Breast epithelium (tissue), 4 donors: Measurements from ENCODE around the gene VPS11. TPM values are rescaled to one million over a fixed set of nuclear protein-coding genes. Genes with fewer than 3 reads are reported as not detected.
A peak's percentile ranks its signal among the peaks of the same experiment; 100 is the strongest.

Experiments used
- DNase-seq, 2 donors: peaks; one replicate each; pipeline ENCODE4 v3.0.0-alpha.2; 2019; ENCODE audit warnings: low spot score in 2 of 2
- H3K27ac ChIP-seq, 2 donors: fragments of 200-600 bp; sonication (generic) in 1 of 2; one replicate each; pipeline ENCODE4 v1.5.1; 2016 to 2019; ENCODE audit warnings: mild to moderate bottlenecking in 1 of 2
- H3K27me3 ChIP-seq, 2 donors: fragments of 200-600 bp; sonication (generic) in 1 of 2; one replicate each; pipeline versions ENCODE4 v1.5.1 to v1.6.0; 2017 to 2019; ENCODE audit warnings: control low read depth in 1 of 2, mild to moderate bottlenecking in 1 of 2
- H3K36me3 ChIP-seq: fragments of 200-600 bp; one replicate; pipeline ENCODE4 v1.5.1; 2019
- H3K4me1 ChIP-seq, 2 donors: fragments of 200-600 bp; sonication (generic); one replicate each; pipeline ENCODE4 v1.5.1; 2016 to 2019; ENCODE audit warnings: control low read depth in 1 of 2
- H3K4me3 ChIP-seq, 3 donors: fragments of 200-600 bp; sonication (generic); 1 replicate in 2 of 3; 2 replicates in 1 of 3; pipeline ENCODE4 v1.5.1; 2016 to 2019; ENCODE audit warnings: mild to moderate bottlenecking in 3 of 3, moderate library complexity in 2 of 3
- H3K9me3 ChIP-seq, 2 donors: fragments of 200-600 bp; sonication (generic) in 1 of 2; one replicate each; pipeline ENCODE4 v1.5.1; 2016 to 2019; ENCODE audit warnings: control low read depth in 1 of 2
- POLR2A ChIP-seq: fragments of 450-650 bp; IDR thresholded peaks from one replicate; pipeline ENCODE4 v1.6.1; 2016; ENCODE audit warnings: antibody characterized with exemption, mild to moderate bottlenecking, moderate library complexity
- POLR2AphosphoS5 ChIP-seq, 3 donors: sonication (generic); formaldehyde crosslinking; IDR thresholded peaks; one replicate each; pipeline ENCODE4 v1.6.1; 2017; ENCODE audit warnings: antibody characterized with exemption in 3 of 3
- intact Hi-C: fragments of 100-400 bp; cut with DNase I; formaldehyde crosslinking; loops from one replicate; pipeline ENCODE4 v1.15.1; 2023; ENCODE audit warnings: low total_unique reads
- total RNA-seq, 3 donors: library from RNA; depleted of rRNA; stranded (reverse); fragments of >200 nt; gene quantifications; one replicate each; pipeline ENCODE4 v1.1.0, GENCODE V29; 2016
- TF ChIP-seq, protein P1 (sequence below), 3 donors: fragments of 450-650 bp; IDR thresholded peaks; one replicate each; pipeline ENCODE4 v1.5.1; 2016 to 2017; ENCODE audit warnings: antibody characterized with exemption in 3 of 3, mild to moderate bottlenecking in 3 of 3, moderate library complexity in 3 of 3

The VPS11 gene
- total RNA-seq, 3 donors from 2014 or later = 38.0 to 53.9 (median 46.6) TPM

GRCh38 chr11:119111361-119111925 lies 43.8 kb downstream of the VPS11 start:
- intact Hi-C loops = no loop called here
- Histone ChIP-seq H3K9me3 (no peaks in the 10 kb centered on the region), H3K4me1 (peaks cover 0 to 4% of the 10 kb centered on the region in 2 donors), H3K27me3 (no peaks in the 10 kb centered on the region), H3K36me3 (peaks cover 4% of the 10 kb centered on the region), H3K4me3 (no peak overlapping the region), H3K27ac (no peak overlapping the region)
- TF ChIP-seq, protein P1, sequence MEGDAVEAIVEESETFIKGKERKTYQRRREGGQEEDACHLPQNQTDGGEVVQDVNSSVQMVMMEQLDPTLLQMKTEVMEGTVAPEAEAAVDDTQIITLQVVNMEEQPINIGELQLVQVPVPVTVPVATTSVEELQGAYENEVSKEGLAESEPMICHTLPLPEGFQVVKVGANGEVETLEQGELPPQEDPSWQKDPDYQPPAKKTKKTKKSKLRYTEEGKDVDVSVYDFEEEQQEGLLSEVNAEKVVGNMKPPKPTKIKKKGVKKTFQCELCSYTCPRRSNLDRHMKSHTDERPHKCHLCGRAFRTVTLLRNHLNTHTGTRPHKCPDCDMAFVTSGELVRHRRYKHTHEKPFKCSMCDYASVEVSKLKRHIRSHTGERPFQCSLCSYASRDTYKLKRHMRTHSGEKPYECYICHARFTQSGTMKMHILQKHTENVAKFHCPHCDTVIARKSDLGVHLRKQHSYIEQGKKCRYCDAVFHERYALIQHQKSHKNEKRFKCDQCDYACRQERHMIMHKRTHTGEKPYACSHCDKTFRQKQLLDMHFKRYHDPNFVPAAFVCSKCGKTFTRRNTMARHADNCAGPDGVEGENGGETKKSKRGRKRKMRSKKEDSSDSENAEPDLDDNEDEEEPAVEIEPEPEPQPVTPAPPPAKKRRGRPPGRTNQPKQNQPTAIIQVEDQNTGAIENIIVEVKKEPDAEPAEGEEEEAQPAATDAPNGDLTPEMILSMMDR (IDR thresholded peaks at IDR 0.05) = no peak
- TF ChIP-seq POLR2AphosphoS5 (IDR thresholded peaks at IDR 0.05) (no peak), POLR2A (no peak)
- no peak for DNase-seq

- Histone ChIP-seq H3K36me3 (peaks cover 4% of the 10 kb centered on the region), H3K9me3 (no peaks in the 10 kb centered on the region), H3K27ac (no peak overlapping the region), H3K4me1 (peaks cover 0 to 4% of the 10 kb centered on the region in 2 donors), H3K4me3 (no peak overlapping the region), H3K27me3 (no peaks in the 10 kb centered on the region)
- DNase-seq = no peak
- no peak for TF ChIP-seq POLR2AphosphoS5 (IDR thresholded peaks at IDR 0.05)
- TF ChIP-seq, protein P1 (IDR thresholded peaks at IDR 0.05) = no peak
- intact Hi-C loops = no loop called here
These were observed 44.8 kb downstream of the VPS11 start for GRCh38 chr11:119112314-119113020.

DNA sequence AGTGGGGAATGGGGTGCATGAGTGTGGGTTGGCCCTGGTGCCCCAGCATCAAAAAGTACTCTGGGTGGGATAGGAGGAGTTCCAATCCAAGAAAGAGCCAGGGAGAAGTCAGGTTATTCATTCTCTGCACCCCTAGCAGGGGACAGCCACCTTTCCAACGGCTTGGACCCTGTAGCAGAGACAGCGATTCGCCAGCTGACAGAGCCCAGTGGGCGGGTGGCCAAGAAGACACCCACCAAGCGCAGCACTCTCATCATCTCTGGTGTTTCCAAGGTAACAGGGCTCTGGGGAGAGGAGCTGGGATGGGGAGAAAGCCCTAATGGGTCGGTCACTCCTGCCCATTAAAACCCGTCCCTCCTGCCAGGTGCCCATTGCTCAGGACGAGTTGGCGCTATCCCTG lies 46.1 kb downstream of the VPS11 start:
- Histone ChIP-seq H3K4me3 (no peak overlapping the region), H3K9me3 (no peaks in the 10 kb centered on the region), H3K4me1 (no peaks in the 10 kb centered on the region), H3K36me3 (peaks cover 4% of the 10 kb centered on the region), H3K27ac (no peak overlapping the region), H3K27me3 (no peaks in the 10 kb centered on the region)
- no peak for DNase-seq
- TF ChIP-seq, protein P1 (IDR thresholded peaks at IDR 0.05) = no peak
- TF ChIP-seq POLR2A (no peak), POLR2AphosphoS5 (IDR thresholded peaks at IDR 0.05) (no peak)
- intact Hi-C loops = no loop called here

- intact Hi-C loops = no loop called here
- H3K4me3 ChIP-seq = no peak overlapping the region
- H3K27me3 ChIP-seq = no peaks in the 10 kb centered on the region
- DNase-seq = no peak
- no peak overlapping the region for H3K27ac ChIP-seq
- H3K4me1 ChIP-seq = no peaks in the 10 kb centered on the region
- H3K9me3 ChIP-seq = no peaks in the 10 kb centered on the region
- TF ChIP-seq POLR2A (no peak), POLR2AphosphoS5 (IDR thresholded peaks at IDR 0.05) (no peak)
- TF ChIP-seq, protein P1 (IDR thresholded peaks at IDR 0.05) = no peak
- peaks cover 4% of the 10 kb centered on the region for H3K36me3 ChIP-seq
These were observed 46.7 kb downstream of the VPS11 start for GRCh38 chr11:119114351-119114750.

DNA sequence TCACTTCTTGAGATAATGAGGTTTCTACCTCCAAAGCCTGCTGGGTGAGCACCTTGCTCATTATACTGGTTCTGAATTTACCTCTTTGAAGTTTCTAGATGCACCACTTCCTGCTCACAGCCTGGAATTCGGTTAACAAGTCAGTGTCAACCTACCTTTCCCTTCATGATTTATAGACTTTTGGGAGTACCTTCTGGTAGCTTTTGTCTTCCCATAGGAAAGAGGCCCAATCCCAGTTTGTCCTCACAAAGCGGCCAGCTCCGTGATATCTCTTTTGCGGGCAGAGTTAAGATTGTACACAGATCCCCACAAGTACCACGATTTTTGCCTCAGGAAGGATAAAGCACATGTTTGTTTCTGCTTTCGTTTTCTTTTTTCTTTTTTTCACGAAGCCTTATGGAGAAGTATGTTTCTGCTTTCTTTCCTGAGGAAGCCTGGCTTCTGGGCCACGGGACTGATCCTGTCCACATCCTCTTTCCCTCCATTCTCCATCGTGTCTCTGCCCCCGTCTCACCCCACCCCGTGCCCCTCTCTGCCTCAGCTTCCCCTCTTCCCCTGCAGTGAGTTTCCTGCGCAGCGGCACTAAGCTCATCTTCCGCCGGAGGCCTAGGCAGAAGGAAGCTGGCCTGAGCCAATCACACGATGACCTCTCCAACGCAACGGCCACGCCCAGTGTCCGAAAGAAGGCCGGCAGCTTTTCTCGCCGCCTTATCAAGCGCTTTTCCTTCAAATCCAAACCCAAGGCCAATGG lies 48.0 kb downstream of the VPS11 start:
- H3K9me3 ChIP-seq = no peaks in the 10 kb centered on the region
- TF ChIP-seq POLR2A = no peak
- TF ChIP-seq, protein P1 (IDR thresholded peaks at IDR 0.05) = no peak
- no peak for TF ChIP-seq POLR2AphosphoS5 (IDR thresholded peaks at IDR 0.05)
- no peaks in the 10 kb centered on the region for H3K27me3 ChIP-seq
- H3K4me1 ChIP-seq = peaks cover 0 to 4% of the 10 kb centered on the region in 2 donors
- no peak overlapping the region for H3K27ac ChIP-seq
- DNase-seq = no peak
- peaks cover 4% of the 10 kb centered on the region for H3K36me3 ChIP-seq
- H3K4me3 ChIP-seq = peak overlapping the region in 1 of 3 donors; percentile 13
- intact Hi-C loops = no loop called here
